Thymus (tissue), 11 donors: ENCODE results near the gene PSMB8. TPM values are rescaled to one million over a fixed set of nuclear protein-coding genes. Genes with fewer than 3 reads are reported as not detected.

Experiments
- DNase-seq, 9 donors: peaks; one replicate each; pipeline ENCODE4 v3.0.0-alpha.2; 2013; ENCODE audit warnings: low spot score in 9 of 9, low read depth in 6 of 9, missing footprints in 1 of 9
- H3K27ac ChIP-seq, 2 donors: one replicate each; pipeline ENCODE4 v1.5.1; 2013; ENCODE audit warnings: control low read depth in 1 of 2, low read depth in 1 of 2, low read length in 1 of 2, mild to moderate bottlenecking in 1 of 2, moderate library complexity in 1 of 2
- H3K27me3 ChIP-seq, 2 donors: one replicate each; pipeline ENCODE4 v1.5.1; 2013; ENCODE audit warnings: low read length in 1 of 2; ENCODE audit not compliant: control insufficient read depth in 2 of 2, insufficient read depth in 1 of 2
- H3K36me3 ChIP-seq, 2 donors: one replicate each; pipeline ENCODE4 v1.5.1; 2013; ENCODE audit warnings: low read length in 1 of 2, mild to moderate bottlenecking in 1 of 2, moderate library complexity in 1 of 2; ENCODE audit not compliant: control insufficient read depth in 2 of 2, insufficient read depth in 2 of 2
- H3K4me1 ChIP-seq, 2 donors: one replicate each; pipeline ENCODE4 v1.5.1; 2013; ENCODE audit warnings: low read length in 2 of 2; ENCODE audit not compliant: control insufficient read depth in 2 of 2, insufficient read depth in 2 of 2
- H3K4me3 ChIP-seq, 2 donors: one replicate each; pipeline ENCODE4 v1.5.1; 2013; ENCODE audit warnings: low read length in 2 of 2, control low read depth in 1 of 2, mild to moderate bottlenecking in 1 of 2
- H3K9me3 ChIP-seq, 2 donors: one replicate each; pipeline ENCODE4 v1.5.1; 2013; ENCODE audit warnings: low read length in 1 of 2, mild to moderate bottlenecking in 1 of 2; ENCODE audit not compliant: control insufficient read depth in 2 of 2, insufficient read depth in 1 of 2
- WGBS: extraction: QIAGEN DNeasy Blood & Tissue Kit; methylation state at CpG from one replicate; pipeline ENCODE4 v1.1.7; 2013; 5-methylcytosine and 5-hydroxymethylcytosine counted together
- polyA plus RNA-seq: library from polyadenylated mRNA; stranded (reverse); fragments of 200-250 nt; gene quantifications from one replicate; pipeline ENCODE4 v1.2.3, GENCODE V29; 2013
- total RNA-seq: library from RNA; stranded (reverse); fragments of 120-200 nt; gene quantifications from one replicate; pipeline ENCODE4 v1.2.4, GENCODE V29; 2013
- donor health status: healthy.

PSMB8 gene
- total and polyA plus RNA-seq, 2 donors, result 162 to 177 TPM

GRCh38 chr6:32844839-32845383 is 1.1 kb upstream of the PSMB8 start:
- Histone ChIP-seq H3K36me3 (peaks cover 34 to 70% of the 10 kb centered on the region in 2 donors), H3K4me1 (peaks cover 36 to 62% of the 10 kb centered on the region in 2 donors), H3K9me3 (peaks cover 0 to 6% of the 10 kb centered on the region in 2 donors), H3K4me3 (peak overlapping the region; percentile 93 to 94), H3K27me3 (no peaks in the 10 kb centered on the region), H3K27ac (peak overlapping the region; percentile 99)
- DNase-seq, result peak in 1 of 9 donors; percentile 60
- 2% methylated on average over 19 of the region's 19 CpGs for WGBS

GRCh38 chr6:32843331-32843978 is 392 bp downstream of the PSMB8 start:
- H3K36me3 ChIP-seq, result peaks cover 25 to 60% of the 10 kb centered on the region in 2 donors
- H3K9me3 ChIP-seq, result peaks cover 0 to 6% of the 10 kb centered on the region in 2 donors
- WGBS, result 5% methylated on average over 28 of the region's 28 CpGs
- H3K4me1 ChIP-seq, result peaks cover 36 to 73% of the 10 kb centered on the region in 2 donors
- H3K4me3 ChIP-seq, result peak overlapping the region; percentile 93 to 94
- H3K27ac ChIP-seq, result peak overlapping the region; percentile 99
- peak in 1 of 9 donors; percentile 53 for DNase-seq
- no peaks in the 10 kb centered on the region for H3K27me3 ChIP-seq

- WGBS, result 90% methylated on average over 8 of the region's 8 CpGs
- Histone ChIP-seq H3K27me3 (no peaks in the 10 kb centered on the region), H3K9me3 (peaks cover 0 to 6% of the 10 kb centered on the region in 2 donors), H3K4me1 (peaks cover 37 to 78% of the 10 kb centered on the region in 2 donors), H3K36me3 (peaks cover 17 to 52% of the 10 kb centered on the region in 2 donors), H3K4me3 (peak overlapping the region; percentile 93 to 94), H3K27ac (peak overlapping the region in 1 of 2 donors; percentile 25)
- no peak for DNase-seq
These were observed 1.2 kb downstream of the PSMB8 start for GRCh38 chr6:32842690-32843089.

- Histone ChIP-seq H3K27me3 (no peaks in the 10 kb centered on the region), H3K4me3 (no peak overlapping the region), H3K36me3 (peaks cover 13 to 46% of the 10 kb centered on the region in 2 donors), H3K9me3 (peaks cover 0 to 6% of the 10 kb centered on the region in 2 donors), H3K27ac (no peak overlapping the region), H3K4me1 (peaks cover 39 to 83% of the 10 kb centered on the region in 2 donors)
- WGBS, result 98% methylated on average over 6 of the region's 6 CpGs
- DNase-seq, result no peak
These were observed 1.7 kb downstream of the PSMB8 start for GRCh38 chr6:32842021-32842650.

- Histone ChIP-seq H3K9me3 (peaks cover 0 to 6% of the 10 kb centered on the region in 2 donors), H3K27me3 (no peaks in the 10 kb centered on the region), H3K36me3 (peaks cover 10 to 43% of the 10 kb centered on the region in 2 donors), H3K27ac (peak overlapping the region; percentile 69 to 83), H3K4me3 (no peak overlapping the region), H3K4me1 (peaks cover 32 to 71% of the 10 kb centered on the region in 2 donors)
- peak in 5 of 9 donors; percentile 32 to 70 (median 37) for DNase-seq
- WGBS, result 19% methylated on average over 9 of the region's 9 CpGs
These were observed 3.1 kb downstream of the PSMB8 start for GRCh38 chr6:32840604-32841246.

GRCh38 chr6:32839356-32839755 is 4.5 kb downstream of the PSMB8 start:
- peak overlapping the region in 1 of 2 donors; percentile 55 for H3K27ac ChIP-seq
- no peak for DNase-seq
- peaks cover 0 to 6% of the 10 kb centered on the region in 2 donors for H3K9me3 ChIP-seq
- H3K4me1 ChIP-seq, result peaks cover 27 to 68% of the 10 kb centered on the region in 2 donors
- 91% methylated on average over 15 of the region's 15 CpGs for WGBS
- H3K4me3 ChIP-seq, result no peak overlapping the region
- H3K36me3 ChIP-seq, result peaks cover 20 to 52% of the 10 kb centered on the region in 2 donors
- no peaks in the 10 kb centered on the region for H3K27me3 ChIP-seq

- Histone ChIP-seq H3K27me3 (no peaks in the 10 kb centered on the region), H3K9me3 (peaks cover 0 to 6% of the 10 kb centered on the region in 2 donors), H3K4me3 (peak within 1 kb of the TSS; percentile 84 to 89), H3K27ac (peak within 1 kb of the TSS; percentile 94), H3K36me3 (peaks cover 27 to 62% of the 10 kb centered on the region in 2 donors), H3K4me1 (peaks cover 27 to 65% of the 10 kb centered on the region in 2 donors)
- WGBS, result under 1% methylated on average over 57 of the region's 57 CpGs
- peak; percentile 85 to 96 (median 93) for DNase-seq
These were observed 5.5 kb downstream of the PSMB8 start, which contains the start of gene TAP2 for GRCh38 chr6:32838114-32838958. TSS of gene TAP2 (minus strand) at chr6:32838739. CDS start at chr6:32838233, 506 bp downstream.

- Histone ChIP-seq H3K4me1 (peaks cover 24 to 58% of the 10 kb centered on the region in 2 donors), H3K4me3 (peak overlapping the region; percentile 84 to 89), H3K9me3 (peaks cover 0 to 6% of the 10 kb centered on the region in 2 donors), H3K27ac (peak overlapping the region; percentile 94), H3K36me3 (peaks cover 27 to 65% of the 10 kb centered on the region in 2 donors), H3K27me3 (no peaks in the 10 kb centered on the region)
- DNase-seq, result no peak
- WGBS, result 44% methylated on average over 12 of the region's 12 CpGs
These were observed 6.2 kb downstream of the PSMB8 start for GRCh38 chr6:32837651-32838113.
